A673 (cell line): ENCODE measurements around the gene GPR119. TPM values are rescaled to one million over a fixed set of nuclear protein-coding genes. Genes with fewer than 3 reads are reported as not detected.

ENCODE experiments used
- BruUV-seq: library from RNA; stranded (reverse); fragments of 400-500 nt; replicated peaks from 2 replicates; lab custom pipeline; 2021; lab: Mats Ljungman, UMichigan
- CTCF ChIA-PET: fragments of 300-600 bp; sonication (Branson Sonifier 250); formaldehyde crosslinking; loops from one replicate; lab custom pipeline; 2022; ENCODE audit warnings: antibody characterized with exemption; lab: Charles Lee
- POLR2A ChIA-PET: fragments of 300-600 bp; sonication (Branson Sonifier 250); formaldehyde crosslinking; loops from one replicate; lab custom pipeline; 2022; ENCODE audit warnings: antibody characterized with exemption; ENCODE audit not compliant: low non-redundant PET; lab: Charles Lee
- DNase-seq: peaks from one replicate; pipeline ENCODE4 v3.0.0-alpha.2; 2015; ENCODE audit warnings: low spot score
- H3K27ac ChIP-seq: fragments of 200-600 bp; sonication (generic); 2 replicates; pipeline ENCODE4 v1.5.1; 2016; ENCODE audit warnings: mixed run types, low read depth, mild to moderate bottlenecking, mixed read lengths, antibody characterized with exemption, low read length; ENCODE audit not compliant: poor library complexity, severe bottlenecking
- H3K27me3 ChIP-seq: fragments of 200-600 bp; sonication (generic); replicated peaks from 2 replicates; pipeline ENCODE4 v1.6.1; 2017; ENCODE audit warnings: mixed run types, low read depth, mild to moderate bottlenecking, mixed read lengths, antibody characterized with exemption, low read length; ENCODE audit not compliant: insufficient read depth, poor library complexity
- H3K36me3 ChIP-seq: fragments of 200-600 bp; sonication (generic); 2 replicates; pipeline ENCODE4 v1.6.1; 2016; ENCODE audit warnings: mixed run types, mild to moderate bottlenecking, mixed read lengths, antibody characterized with exemption, low read length; ENCODE audit not compliant: insufficient read depth, poor library complexity, severe bottlenecking
- H3K4me1 ChIP-seq: fragments of 200-600 bp; sonication (generic); 2 replicates; pipeline ENCODE4 v1.6.1; 2017; ENCODE audit warnings: mixed run types, mild to moderate bottlenecking, mixed read lengths, antibody characterized with exemption, low read length; ENCODE audit not compliant: insufficient read depth, poor library complexity, severe bottlenecking
- H3K4me3 ChIP-seq: fragments of 200-600 bp; sonication (generic); 2 replicates; pipeline ENCODE4 v1.5.1; 2016; ENCODE audit warnings: low read depth, mixed run types, mild to moderate bottlenecking, mixed read lengths, low read length; ENCODE audit not compliant: poor library complexity, severe bottlenecking
- H3K9me3 ChIP-seq: fragments of 200-600 bp; sonication (generic); 2 replicates; pipeline ENCODE4 v1.6.1; 2016; ENCODE audit warnings: mixed run types, low read depth, mild to moderate bottlenecking, mixed read lengths, antibody characterized with exemption, low read length; ENCODE audit not compliant: poor library complexity, severe bottlenecking
- CTCF ChIP-seq: fragments of 300-800, 200-600 bp; sonication (generic); conservative IDR thresholded peaks from 2 replicates; pipeline ENCODE4 v1.5.1; 2017; ENCODE audit warnings: low read depth, mild to moderate bottlenecking, antibody characterized with exemption, low read length, moderate library complexity, mixed read lengths
- EZH2 ChIP-seq: fragments of 200-600 bp; sonication (generic); IDR thresholded peaks from 2 replicates; pipeline ENCODE4 v1.6.1; 2017; ENCODE audit warnings: borderline replicate concordance, low read depth, mild to moderate bottlenecking, mixed read lengths, antibody characterized with exemption, low read length; ENCODE audit not compliant: poor library complexity, severe bottlenecking
- intact Hi-C: fragments of 100-400 bp; cut with micrococcal nuclease; formaldehyde crosslinking; loops from one replicate; pipeline ENCODE4 v1.10.0; 2022; ENCODE audit not compliant: unreplicated experiment
- total RNA-seq: library from RNA; stranded (reverse); gene quantifications from 2 replicates; pipeline ENCODE4 v1.2.3, GENCODE V29; 2021

The GPR119 gene
- total RNA-seq, 1 experiment from 2014 or later, result not detected

GRCh38 chrX:130336531-130336930 lies 48.9 kb downstream of the GPR119 start:
- no peak for DNase-seq
- CTCF ChIA-PET, result no interaction called here
- POLR2A ChIA-PET, result no interaction called here
- TF ChIP-seq CTCF (no peak), EZH2 (no peak)
- BruUV-seq, result no TSS peak
- Histone ChIP-seq H3K27ac (no peak overlapping the region), H3K36me3 (no peaks in the 10 kb centered on the region), H3K4me3 (no peak overlapping the region), H3K27me3 (no peaks in the 10 kb centered on the region), H3K4me1 (no peaks in the 10 kb centered on the region), H3K9me3 (no peaks in the 10 kb centered on the region)
- intact Hi-C loops, result loop anchor here (10.0 kb wide), 1 partner anchor 578 kb away; no protein-coding TSS in a partner anchor

Other genes starting within 250 kb of the GPR119 start
- gene AIFM1, start 219.8 kb downstream of the GPR119 start, total RNA-seq, result 69.4 and 71.1 TPM in 2 replicates
- 4.8 and 6.2 TPM in 2 replicates for gene RAB33A, start 213.7 kb downstream of the GPR119 start, total RNA-seq
- gene ZNF280C, start 116.8 kb downstream of the GPR119 start, total RNA-seq, result 16.8 and 22.0 TPM in 2 replicates
- gene SLC25A14, start 45.8 kb downstream of the GPR119 start, total RNA-seq, result 19.3 and 21.6 TPM in 2 replicates
- 33.1 and 35.0 TPM in 2 replicates for gene RBMX2, start 16.3 kb upstream of the GPR119 start, total RNA-seq